ENCODE results near the gene MUC15.

MUC15 gene

DNA sequence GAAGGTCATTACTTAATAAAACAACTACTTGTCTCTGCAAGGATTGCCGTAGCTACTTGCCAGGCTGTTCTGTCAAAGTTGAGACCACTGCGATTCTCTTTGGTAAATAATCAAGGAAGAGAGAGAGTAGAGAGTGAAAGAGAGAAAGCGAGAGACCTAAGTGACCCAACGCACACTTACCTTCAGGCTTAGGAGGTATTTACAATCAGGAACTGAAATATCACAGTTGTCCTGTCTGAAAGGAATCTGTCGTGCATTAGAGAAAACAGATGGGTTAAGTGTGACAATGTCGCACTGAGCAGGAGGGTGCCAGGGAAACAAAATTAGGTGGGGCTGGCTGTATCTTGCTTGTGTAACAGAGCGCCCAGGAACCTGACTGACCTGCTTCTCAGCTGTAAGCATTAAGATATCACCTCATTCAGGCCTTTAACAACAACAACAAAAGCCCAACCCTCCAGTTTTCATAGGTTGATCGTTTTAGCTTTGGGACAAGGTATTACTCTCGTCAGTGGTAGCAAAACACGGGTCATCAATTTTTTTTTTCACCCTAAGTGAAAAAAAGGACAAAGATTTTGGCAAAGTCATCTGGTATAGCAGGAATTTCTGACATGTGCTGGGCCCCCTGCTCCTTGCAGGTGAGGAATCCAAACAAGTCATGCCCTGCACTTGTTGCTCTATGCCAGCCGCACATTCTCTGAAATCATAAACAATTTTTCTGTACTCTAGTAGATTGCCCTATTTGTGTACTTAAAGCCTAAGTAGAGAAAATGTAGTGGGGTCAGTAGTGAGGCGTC lies at the start of gene MUC15:
TSS of gene MUC15 (minus strand) at position 403 of the 794 bp plus-strand sequence. CDS start 5,169 bp downstream, outside the sequence.
- TF ChIP-seq SNAI2 (CRISPR knock-in tag; IDR thresholded peaks at IDR 0.05) (no peak), ZFP3 (CRISPR knock-in tag; IDR thresholded peaks at IDR 0.05) (no peak), OSR1 (CRISPR knock-in tag; IDR thresholded peaks at IDR 0.05) (no peak), TCF4 (CRISPR knock-in tag; IDR thresholded peaks at IDR 0.05; ENCODE audit: borderline replicate concordance) (no peak), CSDC2 (CRISPR knock-in tag; IDR thresholded peaks at IDR 0.05) (no peak), ESRRG (CRISPR knock-in tag; IDR thresholded peaks at IDR 0.05) (no peak), CREB5 (CRISPR knock-in tag; IDR thresholded peaks at IDR 0.05; ENCODE audit: low read depth) (no peak), POU6F1 (CRISPR knock-in tag; IDR thresholded peaks at IDR 0.05; ENCODE audit: borderline replicate concordance, low read depth) (no peak), ZNF565 (CRISPR knock-in tag; conservative IDR thresholded peaks at IDR 0.05; ENCODE audit: low read depth) (no peak), ZNF70 (CRISPR knock-in tag; IDR thresholded peaks at IDR 0.05) (no peak), ZFP30 (CRISPR knock-in tag; IDR thresholded peaks at IDR 0.05) (no peak), GLIS3 (CRISPR knock-in tag; IDR thresholded peaks at IDR 0.05) (no peak)
- TF ChIP-seq, protein P1, sequence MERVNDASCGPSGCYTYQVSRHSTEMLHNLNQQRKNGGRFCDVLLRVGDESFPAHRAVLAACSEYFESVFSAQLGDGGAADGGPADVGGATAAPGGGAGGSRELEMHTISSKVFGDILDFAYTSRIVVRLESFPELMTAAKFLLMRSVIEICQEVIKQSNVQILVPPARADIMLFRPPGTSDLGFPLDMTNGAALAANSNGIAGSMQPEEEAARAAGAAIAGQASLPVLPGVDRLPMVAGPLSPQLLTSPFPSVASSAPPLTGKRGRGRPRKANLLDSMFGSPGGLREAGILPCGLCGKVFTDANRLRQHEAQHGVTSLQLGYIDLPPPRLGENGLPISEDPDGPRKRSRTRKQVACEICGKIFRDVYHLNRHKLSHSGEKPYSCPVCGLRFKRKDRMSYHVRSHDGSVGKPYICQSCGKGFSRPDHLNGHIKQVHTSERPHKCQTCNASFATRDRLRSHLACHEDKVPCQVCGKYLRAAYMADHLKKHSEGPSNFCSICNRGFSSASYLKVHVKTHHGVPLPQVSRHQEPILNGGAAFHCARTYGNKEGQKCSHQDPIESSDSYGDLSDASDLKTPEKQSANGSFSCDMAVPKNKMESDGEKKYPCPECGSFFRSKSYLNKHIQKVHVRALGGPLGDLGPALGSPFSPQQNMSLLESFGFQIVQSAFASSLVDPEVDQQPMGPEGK (CRISPR knock-in tag; IDR thresholded peaks at IDR 0.05; ENCODE audit: borderline replicate concordance), result no peak
- TF ChIP-seq, protein P2, sequence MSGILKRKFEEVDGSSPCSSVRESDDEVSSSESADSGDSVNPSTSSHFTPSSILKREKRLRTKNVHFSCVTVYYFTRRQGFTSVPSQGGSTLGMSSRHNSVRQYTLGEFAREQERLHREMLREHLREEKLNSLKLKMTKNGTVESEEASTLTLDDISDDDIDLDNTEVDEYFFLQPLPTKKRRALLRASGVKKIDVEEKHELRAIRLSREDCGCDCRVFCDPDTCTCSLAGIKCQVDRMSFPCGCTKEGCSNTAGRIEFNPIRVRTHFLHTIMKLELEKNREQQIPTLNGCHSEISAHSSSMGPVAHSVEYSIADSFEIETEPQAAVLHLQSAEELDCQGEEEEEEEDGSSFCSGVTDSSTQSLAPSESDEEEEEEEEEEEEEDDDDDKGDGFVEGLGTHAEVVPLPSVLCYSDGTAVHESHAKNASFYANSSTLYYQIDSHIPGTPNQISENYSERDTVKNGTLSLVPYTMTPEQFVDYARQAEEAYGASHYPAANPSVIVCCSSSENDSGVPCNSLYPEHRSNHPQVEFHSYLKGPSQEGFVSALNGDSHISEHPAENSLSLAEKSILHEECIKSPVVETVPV (CRISPR knock-in tag; IDR thresholded peaks at IDR 0.05), result no peak
- no peak for ATAC-seq

- TF ChIP-seq ZFP3 (CRISPR knock-in tag; IDR thresholded peaks at IDR 0.05) (no peak), ISL1 (CRISPR knock-in tag; IDR thresholded peaks at IDR 0.05) (peak; percentile 76)
- TF ChIP-seq, protein P2 (CRISPR knock-in tag; IDR thresholded peaks at IDR 0.05), result no peak
- ATAC-seq, result peak; percentile 92
Observed at GRCh38 chr11:26621132-26621531, 49.1 kb upstream of the MUC15 start.

DNA sequence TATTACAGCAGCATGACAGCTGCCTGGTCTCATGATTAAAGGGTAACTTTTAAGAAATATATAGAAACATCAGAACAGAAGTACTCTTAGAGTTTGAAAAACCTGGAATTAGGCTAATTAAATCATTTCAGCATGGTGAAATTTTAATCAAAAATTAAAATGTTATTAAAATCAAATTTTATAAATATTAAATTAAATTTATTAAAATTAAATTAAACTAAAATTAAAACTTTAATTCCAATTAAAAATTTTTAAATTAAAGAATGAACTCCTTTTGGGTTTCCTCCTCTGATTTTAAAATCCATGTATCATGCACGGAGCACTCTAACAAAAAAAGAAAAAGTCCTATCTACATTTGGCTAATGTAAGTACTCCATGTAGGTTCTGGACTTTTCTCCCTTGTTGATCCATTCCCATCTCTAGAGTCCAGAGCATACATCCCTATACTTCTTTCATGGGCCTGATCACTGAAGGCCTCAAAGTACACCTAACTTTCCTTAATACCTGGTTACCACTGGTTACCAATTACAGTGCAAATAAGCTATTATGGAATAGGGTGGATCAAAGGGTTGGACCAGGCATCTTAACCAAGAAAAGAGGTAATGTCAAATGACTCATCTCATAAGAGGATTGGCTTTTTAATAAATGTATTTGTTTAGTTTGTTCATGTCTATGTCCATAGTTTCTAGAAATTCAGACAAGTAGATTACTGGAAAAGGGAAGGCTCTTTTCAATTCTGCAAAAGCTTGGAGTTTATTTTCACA lies 48.4 kb upstream of the MUC15 start:
- TF ChIP-seq ESRRG (CRISPR knock-in tag; IDR thresholded peaks at IDR 0.05) (no peak), TSHZ2 (CRISPR knock-in tag; IDR thresholded peaks at IDR 0.05) (no peak)
- peak; percentile 11 for ATAC-seq

Data from SK-N-SH treated with all-trans-retinoic acid at 6 μM for 48 hours (cell line).